NCI-H2107 treated with DMSO at 0.1 percent for 48 hours (cell line): Measurements from ENCODE around the gene NUP54.

Source experiments
- DNase-seq: peaks from one replicate; lab custom pipeline; 2025; ENCODE audit not compliant: unreplicated experiment; lab: John Stamatoyannopoulos, UW

The NUP54 gene

DNA sequence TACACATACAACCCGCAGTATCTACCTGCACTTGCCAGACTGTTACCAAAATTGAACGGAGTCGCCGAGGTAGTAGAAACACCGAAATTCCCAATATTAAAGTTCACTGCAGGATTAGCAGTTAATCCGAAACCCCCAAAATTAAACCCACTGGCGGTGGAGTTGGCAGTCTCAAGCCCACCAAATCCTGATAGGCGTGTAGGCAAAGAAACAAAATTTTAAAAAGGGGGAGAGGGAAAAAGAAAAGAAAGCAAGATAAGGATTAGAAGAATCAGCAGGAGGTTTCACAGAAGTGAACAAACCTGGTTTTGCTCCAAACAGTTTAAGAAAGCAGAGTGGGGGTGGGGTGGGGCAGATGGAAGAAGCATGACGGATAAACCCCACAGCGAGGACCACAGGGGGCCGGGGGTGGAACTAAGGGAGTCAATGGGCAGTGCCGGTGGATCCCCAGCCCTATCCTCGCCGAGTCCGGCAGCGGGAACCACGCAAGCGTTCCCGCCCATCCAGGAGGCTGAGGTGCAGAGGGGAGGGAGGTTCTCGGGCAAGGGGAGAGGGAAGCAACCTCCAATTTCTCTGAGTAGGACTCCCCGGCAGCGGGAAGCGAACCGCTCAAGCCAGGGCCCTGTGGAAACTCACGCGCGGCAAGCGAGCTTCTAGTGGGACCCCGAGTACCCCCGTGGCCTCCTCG lies 599 bp downstream of the NUP54 start:
- no peak for DNase-seq

DNA sequence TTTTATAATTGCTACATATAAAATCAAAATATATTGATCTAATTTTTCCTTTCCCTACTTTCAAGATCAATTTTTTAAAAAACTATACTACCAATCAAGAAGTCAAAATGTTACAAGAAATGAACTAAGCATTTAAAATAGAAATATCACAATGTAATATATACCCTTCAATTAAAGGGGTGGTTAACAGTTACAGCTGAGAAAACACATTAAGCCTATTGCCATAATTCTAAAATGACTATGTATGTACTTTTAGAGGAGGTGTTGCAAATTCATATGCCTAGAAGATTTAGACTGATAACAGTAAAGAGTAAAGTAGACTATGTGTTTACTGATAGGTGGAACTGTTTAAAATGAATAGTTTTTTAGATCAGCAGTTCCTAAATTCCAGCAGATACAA lies 3.7 kb downstream of the NUP54 start:
- no peak for DNase-seq

DNA sequence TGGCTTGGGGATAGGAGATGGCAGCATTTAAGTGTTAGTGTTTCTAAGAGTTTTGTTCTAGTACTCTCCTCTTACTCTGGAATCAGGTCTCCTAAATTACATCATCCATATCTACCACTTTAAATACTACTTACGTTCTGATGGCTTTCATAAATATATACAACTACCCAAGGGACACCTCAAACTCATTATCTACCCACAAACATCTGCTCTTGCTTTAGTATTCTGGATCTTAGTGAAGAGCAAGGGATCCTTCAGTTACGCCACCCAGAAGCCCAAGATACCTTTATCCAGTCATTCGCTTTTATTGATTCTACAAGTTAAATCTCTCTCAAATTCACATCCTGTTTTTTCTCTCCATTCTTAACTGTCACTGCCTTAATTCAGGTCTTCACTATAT lies 7.0 kb downstream of the NUP54 start:
- DNase-seq = no peak

DNA sequence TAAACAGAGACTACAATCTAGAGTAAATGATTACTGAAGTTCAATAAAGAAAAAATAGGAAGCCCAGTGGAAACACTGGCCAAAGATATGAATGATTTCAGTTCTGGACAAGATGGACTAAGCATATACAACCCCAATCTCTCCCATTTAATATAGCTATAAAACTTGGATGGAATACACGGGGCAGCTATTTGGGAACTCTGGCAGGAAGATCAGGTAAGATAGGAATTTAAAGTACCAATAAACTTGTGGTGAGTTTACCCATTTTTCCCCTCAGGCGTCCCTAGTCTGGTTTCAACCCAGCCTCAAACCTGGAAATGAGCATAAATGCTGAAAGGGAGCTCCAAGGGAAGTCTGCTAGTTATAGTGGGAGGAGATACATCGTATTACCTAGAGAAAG lies 20.4 kb downstream of the NUP54 start:
- DNase-seq = no peak

DNA sequence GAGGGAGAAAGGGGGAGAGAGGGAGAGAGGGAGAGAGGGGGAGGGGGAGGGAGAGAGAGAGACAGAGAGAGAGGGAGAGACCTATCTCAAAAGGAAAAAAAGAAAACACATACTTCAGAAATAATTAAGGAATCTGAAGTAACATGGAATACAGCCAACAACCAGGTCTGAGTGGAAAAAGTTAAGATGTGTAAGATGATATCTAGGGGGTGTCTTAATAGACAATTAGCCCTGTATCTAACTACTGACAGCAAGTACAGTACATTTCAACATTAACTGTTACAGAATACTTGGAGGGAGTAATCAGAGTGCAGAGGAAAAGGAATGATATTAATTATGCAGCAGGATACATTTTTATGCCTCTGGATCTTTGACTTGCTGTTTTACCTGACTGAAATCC lies 22.4 kb downstream of the NUP54 start:
- DNase-seq = no peak

DNA sequence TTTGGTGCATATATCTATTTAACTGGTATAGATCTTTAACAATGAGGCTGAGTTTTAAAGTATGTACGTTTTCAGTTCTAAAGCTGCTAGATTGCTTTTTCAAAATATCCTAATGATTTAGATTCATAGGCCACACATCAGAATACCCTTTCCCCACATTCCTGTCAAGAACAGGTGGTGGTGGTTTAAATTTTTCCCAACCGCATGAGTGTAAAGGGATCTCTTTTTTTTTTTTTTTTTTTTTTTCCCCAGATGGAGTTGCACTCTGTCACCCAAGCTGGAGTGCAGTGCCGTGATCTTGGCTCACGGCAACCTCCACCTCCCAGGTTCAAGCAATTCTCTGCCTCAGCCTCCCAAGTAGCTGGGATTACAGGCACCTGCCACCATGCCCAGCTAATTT lies 28.0 kb downstream of the NUP54 start:
- no peak for DNase-seq

DNA sequence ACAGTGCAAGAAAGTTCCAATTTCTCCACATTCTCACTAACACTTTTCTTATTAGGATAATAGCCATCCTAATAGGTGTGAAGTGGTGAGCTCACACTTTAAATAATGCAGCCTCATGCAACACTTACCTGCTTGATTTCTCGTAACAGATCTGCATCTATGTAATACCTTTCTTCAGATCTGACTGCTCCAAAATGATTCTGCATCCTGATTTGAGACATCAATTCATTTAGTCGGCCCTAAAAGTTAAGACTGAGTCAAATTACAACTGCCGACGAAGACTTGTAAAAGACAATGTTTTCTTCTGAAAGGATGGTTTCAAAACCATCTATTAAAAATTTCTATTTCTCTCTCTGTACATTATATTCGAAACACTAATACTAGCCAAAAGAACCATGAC lies 30.7 kb downstream of the NUP54 start:
- no peak for DNase-seq

DNA sequence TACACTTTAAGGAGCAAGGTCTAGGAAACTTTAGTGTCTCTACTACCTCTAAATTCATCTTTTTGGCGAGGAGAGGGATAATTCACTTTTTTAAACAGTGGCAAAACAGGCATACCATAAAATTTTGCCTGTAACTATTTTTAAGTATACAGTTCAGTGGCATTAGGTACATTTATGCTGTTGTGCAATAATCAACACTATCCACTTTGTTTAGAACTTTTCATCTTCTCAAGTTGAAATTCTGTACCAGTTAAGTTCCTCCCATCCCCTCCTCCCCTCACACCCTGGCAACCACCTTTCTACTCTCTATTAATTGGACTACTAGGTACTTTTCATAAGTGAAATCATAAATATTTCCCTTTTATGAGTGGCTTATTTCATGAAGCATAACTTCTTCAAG lies 31.4 kb downstream of the NUP54 start:
- DNase-seq = no peak

DNA sequence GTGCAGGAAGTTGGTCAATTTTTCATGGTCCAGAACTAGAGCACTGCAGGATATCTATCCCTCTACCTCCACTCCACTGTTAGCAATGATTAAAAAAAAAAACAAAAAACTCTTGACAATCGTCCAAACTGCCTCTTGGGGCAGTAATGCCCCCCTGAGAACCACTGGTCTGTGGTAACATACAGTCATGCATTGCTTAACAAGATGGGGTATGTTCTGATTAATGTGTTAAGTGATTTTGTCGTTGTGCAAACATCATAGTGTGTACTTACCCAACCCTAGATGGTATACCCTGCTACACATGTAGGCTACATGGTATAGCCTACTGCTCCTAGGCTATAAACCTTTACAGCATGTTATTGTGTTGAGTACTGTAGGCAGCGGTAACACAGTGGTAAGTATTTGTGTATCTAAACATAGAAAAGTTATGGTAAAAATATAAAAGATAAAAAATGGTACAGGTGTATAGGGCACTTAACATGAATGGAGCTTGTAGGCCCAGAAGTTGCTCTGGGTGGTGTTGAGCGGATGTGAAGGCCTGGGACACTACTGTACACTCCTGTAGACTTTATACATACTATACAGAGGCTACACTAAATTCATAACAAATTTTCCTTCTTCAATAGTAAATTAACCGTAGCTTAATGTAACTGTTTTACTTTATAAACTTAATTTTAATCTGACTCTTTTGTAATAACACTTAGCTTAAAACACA lies 39.6 kb downstream of the NUP54 start:
- no peak for DNase-seq

DNA sequence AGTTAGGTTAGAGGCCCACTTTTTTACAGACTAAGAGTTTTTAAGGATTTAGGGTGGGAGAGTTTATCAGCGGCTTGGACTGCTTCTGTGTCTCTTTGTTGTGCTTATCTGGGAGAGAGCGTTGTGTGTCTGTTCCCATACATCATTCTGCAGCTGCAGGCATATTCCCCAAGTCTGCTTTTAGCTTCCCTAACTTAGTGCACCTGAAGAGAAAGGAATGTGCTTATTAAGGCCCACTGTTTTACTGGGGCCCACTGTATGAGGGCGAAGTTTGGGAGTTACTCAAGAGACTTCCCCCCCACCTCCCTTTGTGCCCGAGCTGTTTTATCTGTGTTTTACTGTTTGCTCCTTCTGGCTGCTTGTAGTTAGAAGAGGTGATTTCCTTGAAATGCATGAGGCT lies 41.8 kb downstream of the NUP54 start:
- no peak for DNase-seq

DNA sequence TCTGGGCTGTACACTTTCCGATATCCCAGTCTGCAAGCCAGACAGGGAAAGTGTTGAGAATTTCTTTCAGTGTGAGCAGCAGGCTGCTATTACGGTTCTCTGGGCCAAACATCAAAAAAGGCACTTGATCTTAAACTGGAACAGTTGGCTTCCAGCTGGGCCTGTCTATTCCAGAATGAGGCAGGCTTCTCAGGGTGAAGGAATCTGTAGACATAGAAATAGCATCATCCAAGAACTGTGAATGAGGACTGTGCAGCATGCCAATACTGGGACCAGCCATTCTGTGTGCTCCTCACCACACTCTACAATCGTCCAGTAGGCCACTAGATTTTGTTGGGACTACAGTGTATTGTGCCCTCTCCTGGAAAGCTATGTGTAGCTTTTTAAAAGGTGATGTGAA lies 42.5 kb downstream of the NUP54 start:
- no peak for DNase-seq

DNA sequence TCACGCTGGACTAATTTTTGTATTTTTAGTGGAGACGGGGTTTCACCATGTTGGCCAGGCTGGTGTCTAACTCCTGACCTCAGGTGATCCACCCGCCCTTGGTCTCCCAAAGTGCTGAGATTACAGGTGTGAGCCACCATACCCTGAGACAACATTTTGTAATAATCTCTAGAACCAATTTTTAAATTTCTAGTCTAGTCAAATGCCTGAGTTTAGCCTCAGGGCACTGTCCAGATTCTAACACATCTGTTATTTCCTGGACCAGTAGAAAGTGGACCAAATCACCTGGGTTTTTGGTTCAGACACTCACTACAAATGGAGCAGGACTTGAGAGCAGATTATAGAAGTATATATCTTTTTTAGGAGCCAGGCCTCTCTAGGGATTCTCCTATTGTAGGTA lies 52.1 kb downstream of the NUP54 start:
- DNase-seq = no peak

DNA sequence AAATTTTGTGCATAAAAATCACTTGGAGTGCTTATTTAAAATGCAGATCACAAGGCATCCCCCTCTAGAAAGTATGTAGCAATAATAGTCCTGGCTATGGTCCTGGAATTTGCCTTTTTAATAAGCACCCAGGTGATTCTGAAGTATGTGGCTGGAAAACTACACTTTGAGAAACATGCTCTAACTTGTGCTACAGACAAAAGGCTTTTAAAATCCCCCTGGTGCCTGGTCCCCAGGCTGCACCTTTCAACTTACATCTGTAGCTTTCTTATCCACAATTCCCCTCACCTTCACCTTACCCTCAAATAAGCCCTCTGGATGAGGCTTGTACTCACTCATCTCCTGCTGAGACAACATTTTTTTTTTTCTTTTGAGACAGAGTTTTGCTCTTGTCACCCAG lies 52.6 kb downstream of the NUP54 start:
- DNase-seq = no peak

DNA sequence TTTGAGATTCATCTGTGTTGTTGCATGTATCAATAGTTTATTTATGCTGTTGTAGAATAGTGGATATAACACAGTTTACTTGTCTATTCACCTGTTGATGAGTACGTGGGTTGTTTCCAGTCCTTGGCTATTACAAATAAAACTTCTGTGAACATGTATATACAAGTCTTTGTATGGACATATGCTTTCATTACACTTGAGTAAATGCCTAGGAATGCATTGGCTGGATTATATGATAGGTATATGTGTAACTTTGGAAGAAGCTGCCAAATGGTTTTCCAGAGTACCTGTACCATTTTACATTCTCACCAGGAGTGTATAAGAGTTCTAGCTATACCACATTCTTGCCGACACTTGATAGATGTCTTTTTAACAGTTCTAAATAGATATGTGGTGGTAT lies 57.1 kb downstream of the NUP54 start:
- DNase-seq = no peak

DNA sequence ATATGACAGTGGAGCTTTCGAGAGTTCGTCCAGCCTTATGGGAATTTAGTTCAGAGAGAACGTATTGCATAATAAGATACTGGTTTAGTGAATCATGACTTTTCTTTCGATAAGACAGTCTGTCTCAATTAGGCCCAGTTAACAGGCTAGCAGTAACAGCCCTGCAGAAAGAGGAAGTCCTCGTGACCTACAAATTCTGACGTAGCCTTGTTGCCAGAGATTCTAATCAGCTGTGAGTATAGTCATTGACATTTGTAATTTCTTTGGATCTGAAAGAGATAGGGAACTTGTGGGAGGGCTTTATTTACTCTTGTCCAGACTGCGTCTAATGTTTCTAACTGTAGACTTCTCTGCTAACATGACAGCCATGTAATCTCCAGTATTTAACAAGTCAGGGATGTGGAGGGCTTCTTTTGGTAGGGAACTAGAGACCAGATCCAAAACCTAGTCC lies 57.9 kb downstream of the NUP54 start:
- no peak for DNase-seq

DNA sequence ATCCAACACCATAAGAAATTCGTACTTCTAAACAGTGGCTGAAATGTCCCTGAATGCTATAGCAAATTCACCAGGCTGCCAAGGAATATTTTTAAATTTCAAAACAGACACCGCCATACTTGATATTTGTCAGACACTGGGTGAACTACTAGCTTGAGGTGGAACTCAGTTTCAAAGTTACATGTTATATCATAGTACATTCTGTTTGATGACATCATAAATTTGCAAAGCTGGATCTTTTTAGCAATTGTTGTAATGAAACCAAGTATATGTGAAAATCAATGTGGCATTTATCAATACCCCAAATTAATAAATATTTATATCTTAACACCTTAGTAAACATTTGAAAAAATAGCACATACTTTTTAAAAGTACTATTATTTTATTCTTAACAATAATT lies 59.5 kb downstream of the NUP54 start:
- DNase-seq = no peak

DNA sequence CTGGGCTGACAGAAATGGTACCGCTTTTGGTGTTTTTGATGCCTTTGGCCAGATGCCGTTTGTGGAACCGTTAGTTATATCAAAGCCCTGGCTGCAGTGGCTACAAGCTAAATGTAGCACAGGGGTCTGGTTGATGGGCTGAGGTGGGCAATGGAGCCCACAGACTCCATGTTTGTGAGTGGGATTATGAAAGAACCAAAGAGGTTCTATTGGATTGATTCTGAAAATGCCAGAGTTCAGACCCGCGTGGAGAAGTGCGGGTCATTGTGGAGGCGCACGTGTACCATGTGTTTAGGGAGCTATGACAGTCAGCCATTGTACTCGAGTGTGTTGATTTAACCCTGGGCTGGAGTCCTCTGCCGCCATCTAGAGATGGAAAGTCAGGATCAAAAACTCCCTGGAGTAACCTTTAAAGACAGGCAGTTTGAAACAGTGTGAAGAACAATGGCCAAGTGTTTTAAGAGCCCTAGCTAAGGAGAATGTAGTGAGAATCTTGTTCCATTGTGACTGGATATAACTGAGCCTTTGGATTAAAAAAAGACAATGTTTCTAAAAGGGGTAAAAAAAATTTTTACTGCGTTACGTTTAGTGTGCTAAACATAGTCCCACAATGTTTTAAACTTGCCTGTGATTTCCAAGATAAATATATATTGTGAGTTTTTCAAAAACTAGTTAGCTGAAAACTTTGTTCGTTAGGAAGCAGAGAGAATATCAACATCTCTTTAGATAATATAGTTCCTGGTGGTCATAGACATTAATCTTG lies 61.0 kb downstream of the NUP54 start:
- peak; percentile 49 for DNase-seq

DNA sequence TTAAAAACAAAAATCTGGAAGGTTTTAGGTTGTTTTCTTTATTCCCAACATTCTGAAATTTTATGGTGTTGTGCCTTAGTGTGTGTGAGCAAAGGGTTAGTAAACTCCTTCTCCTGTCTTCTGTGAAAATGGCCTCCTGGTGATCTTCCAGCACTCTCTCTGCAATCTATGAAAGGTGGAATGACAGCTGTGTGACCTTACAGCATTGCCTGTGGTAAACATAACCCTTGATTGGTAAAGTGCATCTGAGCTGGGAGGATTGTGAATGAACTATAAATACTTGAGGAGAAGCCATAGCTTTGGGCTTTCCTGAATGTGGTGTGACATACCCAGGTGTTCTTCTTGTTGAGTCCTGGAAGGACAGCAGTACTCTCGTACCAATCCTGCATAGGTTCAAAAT lies 63.7 kb downstream of the NUP54 start:
- DNase-seq = no peak

DNA sequence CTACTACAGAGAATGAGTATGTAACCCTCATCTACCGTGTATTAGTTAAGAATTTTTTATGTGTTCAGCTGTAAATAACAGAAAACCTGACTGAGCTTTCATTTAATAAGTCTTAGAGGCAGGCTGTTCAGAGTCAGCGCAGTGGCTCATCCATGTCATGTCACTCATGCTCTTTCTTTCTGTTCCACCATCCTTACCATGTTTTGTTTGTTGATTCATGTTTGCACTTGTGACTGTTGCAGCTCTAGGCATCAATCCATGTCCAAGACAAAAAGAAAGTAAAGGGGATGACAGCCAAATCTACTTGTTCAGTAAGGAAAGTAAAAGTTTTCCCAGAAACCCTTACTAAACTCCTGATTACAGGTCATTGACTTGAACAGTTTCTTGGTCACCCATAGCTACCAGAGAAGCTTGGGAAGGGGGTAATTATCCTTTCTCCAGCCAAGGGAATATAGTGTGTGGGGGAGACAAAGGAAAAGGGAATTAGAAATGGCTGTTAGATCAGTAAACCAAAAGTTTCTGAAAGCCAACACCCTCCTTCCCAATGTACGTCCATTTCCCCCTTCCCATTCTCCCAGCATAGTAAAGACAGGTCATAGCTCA lies 64.7 kb downstream of the NUP54 start:
- no peak for DNase-seq

DNA sequence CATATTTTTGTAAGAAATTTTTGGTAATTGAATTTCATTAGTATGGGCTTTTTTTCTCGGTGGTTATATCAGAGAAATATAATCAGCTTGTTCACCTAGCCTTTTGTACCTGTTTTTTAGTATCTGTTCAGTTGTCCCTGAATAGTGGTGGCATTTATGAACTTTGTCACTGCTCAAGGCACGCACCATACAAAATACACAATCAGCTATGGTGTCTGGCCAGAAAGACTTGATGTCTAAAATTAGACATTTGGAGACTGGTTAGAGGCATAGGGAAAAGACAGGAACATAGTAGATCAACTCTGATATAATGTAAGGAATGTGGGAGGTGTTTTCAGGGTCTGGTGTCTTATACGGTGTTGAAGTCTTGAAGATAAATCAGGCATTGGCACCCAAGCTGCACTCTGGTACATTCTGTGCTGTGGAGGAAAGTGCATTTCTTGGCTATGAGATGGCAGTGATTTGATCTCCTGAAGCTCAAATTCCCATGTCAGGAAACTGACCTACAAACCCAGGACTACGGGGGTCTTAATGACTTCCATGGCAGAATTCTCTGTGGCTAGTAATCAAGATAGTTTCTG lies 70.1 kb downstream of the NUP54 start:
- DNase-seq = no peak

DNA sequence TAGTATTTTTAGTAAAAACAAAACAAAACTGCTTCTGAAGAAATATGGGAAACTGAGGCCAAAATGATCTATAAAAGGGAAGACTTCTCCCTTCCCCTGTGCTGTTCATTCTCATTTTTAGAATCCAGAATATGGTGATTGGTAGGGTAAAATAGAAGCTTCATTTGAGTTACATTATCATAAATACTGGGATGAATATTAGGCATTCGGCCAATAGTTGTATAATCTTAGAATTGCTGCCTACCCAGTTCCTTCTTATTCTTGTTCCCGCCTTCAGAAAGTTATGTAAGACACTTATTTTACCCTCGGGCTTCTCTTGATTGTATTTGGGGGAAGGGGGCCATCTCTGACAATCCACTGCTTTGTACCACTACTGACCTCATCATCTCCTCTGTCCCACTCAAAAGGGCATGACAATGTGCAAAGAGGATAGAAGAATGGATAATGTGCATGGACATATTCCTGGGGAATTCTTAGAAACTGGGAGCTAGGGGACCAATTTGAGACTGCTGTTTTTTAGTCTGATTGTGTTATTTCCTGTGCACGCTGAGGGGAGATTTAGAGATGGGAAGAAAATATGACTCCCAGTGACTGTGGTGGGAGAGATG lies 73.1 kb downstream of the NUP54 start:
- DNase-seq = no peak
